ENCODE results near the gene ZRANB1.

Gene ZRANB1

GRCh38 chr10:125023862-125024496 is 82.1 kb downstream of the ZRANB1 start:
- DNase-seq, result peak; percentile 62

- DNase-seq, result peak; percentile 62
Observed at GRCh38 chr10:125024497-125025234, 82.7 kb downstream of the ZRANB1 start.

- DNase-seq, result no peak
Observed at GRCh38 chr10:125025341-125025740, 83.4 kb downstream of the ZRANB1 start.

GRCh38 chr10:125026036-125026931 is 84.4 kb downstream of the ZRANB1 start:
- DNase-seq, result no peak

GRCh38 chr10:125026974-125027735 is 85.2 kb downstream of the ZRANB1 start:
- no peak for DNase-seq

DNA sequence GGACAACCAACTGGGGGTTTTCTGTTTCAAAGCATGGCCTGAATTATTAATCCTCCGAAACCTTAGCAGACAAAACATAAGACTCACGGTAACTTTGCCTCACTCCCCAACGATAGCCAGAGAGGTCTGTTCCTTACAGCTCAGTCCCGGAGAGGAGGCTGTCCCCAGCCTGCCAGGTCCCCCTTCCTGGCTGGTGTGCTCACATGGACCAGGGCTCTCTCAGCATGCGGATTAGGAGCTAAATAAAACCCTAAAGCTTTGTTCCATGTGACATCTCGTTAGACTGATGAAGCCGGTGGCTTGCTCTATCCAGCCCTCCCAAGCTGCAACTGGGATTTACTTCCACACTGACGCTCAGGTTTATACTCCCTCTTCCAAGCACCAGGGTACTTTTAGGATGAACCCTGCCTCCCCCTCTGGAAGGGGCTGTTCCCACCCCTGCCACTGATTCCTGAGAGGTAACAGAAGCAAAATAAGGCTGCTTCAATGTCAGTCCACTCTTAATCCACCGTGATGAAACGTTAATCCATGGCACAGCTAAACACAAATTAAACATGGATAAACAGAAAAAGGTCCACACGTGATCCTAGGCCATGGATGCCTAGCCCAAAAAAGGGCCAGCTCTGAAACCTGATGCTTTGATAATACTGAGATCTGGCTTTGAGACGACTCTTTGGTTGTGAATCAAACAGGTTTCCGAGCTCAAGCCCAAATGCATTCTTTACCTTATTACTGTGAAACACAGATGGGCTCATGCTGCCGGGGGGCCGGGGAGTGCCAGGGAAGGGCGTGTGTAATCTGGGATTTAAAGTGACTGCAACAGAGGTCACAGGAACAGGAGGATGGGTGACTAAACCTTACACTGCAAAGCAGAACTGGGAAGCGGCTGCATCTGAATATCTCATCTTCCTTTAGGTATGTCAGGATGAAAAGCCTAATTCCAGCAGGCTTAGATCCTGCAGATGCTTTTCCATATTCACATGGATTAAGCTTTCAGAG is 86.2 kb downstream of the ZRANB1 start:
- no peak for DNase-seq

DNA sequence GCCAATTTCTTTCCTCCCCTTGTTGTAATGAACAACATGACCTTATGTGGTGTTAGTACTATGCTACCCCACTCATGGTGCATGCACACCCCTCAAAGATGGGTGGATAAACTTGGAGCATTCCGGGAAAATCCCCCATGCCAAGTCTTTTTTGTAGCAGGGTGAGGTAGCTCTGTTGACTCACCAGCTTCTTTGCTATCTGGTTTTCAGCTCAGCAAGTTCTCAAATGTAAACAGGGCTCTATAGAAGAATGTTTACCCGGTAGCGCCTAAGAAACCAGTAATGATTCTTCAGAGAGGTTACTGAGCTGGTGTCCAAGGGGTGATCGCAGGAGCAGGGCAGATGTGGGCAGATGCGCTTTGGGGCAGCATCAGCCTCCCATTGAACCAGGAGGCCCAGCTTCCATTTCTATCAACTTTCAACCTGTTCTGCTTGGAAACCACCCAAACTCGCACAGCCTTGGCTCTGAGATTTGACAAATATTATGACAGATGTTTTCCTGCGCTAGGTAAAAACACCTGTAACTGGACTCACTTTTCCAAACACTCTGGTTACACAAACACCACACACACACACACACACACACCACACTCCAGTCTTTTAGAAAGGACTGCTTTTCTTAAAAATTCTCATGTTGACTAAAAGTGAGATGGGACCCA is 87.8 kb downstream of the ZRANB1 start:
- DNase-seq, result no peak

DNA sequence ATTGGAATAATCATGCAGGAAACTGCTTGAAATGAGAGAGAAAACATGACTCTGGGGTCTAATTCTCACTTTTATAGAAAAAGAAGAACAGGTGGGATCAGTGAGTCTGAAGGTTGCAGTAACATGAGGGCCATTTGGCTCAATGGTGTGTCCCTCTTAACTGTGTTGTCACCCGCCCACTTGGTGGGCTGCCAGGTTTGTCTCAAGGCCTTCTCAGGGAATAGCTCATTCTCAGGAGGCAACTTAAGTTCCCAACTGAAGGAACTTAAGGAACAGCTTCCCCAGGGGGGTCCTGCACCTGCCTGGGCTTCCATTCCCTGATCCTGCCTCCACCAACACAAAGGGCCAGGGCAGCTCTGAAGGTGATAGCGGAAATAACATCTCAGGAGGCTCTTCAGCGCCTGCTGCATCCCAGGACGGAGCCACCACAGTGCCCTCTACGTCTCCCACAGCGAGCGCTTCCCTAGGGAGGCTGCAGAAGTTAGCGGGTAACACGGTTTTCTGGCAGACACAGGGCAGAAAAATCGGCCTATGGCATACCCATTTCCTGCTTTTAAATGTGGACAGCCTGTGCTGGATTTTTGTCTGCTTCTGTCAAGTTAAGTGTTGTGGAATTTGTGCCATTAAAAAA is 88.8 kb downstream of the ZRANB1 start:
- DNase-seq, result no peak

DNA sequence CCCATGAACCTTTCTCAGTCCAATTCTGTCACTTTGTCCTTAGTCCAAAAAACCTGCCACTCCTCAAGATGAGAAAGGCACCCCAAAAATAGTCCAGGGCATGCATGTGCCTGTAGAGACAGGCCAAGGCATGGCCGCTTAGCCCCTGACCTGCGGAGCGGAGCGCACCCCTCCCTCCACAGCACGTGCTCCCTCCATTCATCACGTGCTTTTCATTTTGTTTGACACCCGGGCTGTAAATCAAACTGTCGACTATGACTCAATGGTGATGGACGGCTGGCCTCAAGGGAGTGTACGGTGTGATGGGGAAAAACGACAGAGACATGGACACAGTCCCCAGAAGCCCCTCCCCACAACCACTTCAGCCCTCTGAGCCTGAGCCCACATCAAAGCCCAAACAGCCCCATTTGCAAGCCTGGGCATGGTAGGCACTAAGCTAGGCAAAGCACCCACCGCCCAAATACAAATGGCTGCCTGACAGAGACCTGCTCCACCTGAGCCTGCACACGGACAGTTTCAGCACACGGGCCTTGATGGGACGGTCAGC is 90.6 kb downstream of the ZRANB1 start:
- DNase-seq, result no peak

GRCh38 chr10:125033146-125033924 is 91.4 kb downstream of the ZRANB1 start:
- DNase-seq, result no peak

GRCh38 chr10:125034675-125035074 is 92.8 kb downstream of the ZRANB1 start:
- DNase-seq, result no peak

DNA sequence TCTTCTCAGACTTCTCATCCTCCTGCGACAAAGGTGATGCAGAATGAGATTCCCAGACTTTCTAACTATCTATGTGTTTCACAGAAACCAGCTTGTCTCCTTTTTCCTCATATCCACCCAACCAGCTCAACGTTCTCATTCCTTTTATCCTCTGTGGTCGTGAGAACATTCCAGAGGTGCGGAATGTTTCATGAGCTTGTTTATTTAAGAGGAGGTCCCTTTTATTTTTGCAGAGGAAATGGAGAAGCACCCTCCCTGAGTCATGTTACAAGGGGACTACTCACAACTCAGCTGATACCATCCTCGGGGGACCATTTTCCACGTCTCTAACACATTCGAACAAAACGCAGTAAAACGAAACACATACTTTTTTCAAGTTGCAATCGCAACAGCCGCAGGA is 93.2 kb downstream of the ZRANB1 start:
- no peak for DNase-seq

DNA sequence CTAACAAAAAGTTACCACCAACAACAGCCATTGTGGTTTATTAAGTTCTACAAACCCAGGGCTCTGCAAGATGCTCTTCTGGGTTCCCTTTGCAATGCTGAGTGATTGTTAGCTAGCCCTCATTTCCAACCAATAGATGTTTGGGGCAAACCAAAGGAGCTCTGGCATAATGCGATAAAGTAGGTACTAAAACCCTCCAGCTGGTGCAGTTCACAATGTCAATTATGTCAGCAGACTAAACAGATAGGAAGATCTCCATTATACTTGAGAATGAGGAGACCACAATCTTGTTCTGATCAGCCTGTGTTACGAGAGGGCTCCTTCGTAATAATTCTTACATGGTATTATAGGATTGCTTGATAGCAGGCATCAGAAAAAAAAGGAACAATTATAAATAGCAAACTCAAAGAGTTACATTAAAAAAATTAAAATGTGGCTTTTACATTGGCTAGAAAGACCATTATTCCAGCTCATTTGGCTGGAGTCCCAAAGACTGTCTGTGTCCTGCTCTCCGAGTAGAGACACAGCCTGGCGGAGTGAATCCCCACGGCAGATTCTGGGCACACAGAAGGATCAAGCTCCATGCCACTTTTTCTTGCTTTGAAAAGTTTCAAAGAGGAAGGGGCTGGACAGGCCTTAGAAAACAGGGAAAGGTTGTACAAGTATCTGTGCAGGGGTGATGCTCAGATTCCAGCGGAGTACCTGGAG is 93.8 kb downstream of the ZRANB1 start:
- DNase-seq, result no peak

- DNase-seq, result no peak
Observed at GRCh38 chr10:125037145-125037877, 95.4 kb downstream of the ZRANB1 start.
